HepG2 (cell line): Measurements from ENCODE around the gene RHOV. TPM values are rescaled to one million over a fixed set of nuclear protein-coding genes. Genes with fewer than 3 reads are reported as not detected.
A peak's percentile ranks its signal among the peaks of the same experiment; 100 is the strongest.

Experiments used
- CREB3 ChIP-seq: sonication (generic); formaldehyde crosslinking; IDR thresholded peaks from 2 replicates; pipeline ENCODE4 v1.5.0; 2020; ENCODE audit warnings: missing genetic modification reagents
- LCORL ChIP-seq, 2 experiments: fragments of 450-650 bp in 1 of 2; sonication (generic) in 1 of 2; formaldehyde crosslinking in 1 of 2; IDR thresholded peaks; 2 replicates each; pipeline versions ENCODE4 v1.5.0 to v1.6.1; 2017 to 2020; ENCODE audit warnings: antibody characterized with exemption in 1 of 2, missing genetic modification reagents in 1 of 2
- MEIS2 ChIP-seq: sonication (generic); formaldehyde crosslinking; IDR thresholded peaks from 2 replicates; pipeline ENCODE4 v1.9.0; 2021; ENCODE audit warnings: mild to moderate bottlenecking, missing genetic modification reagents
- MYC ChIP-seq: sonication (generic); formaldehyde crosslinking; IDR thresholded peaks from 2 replicates; pipeline ENCODE4 v1.9.0; 2021; ENCODE audit warnings: missing genetic modification reagents, borderline replicate concordance
- SP1 ChIP-seq, 2 experiments: fragments of 450-650 bp in 1 of 2; sonication (generic) in 1 of 2; formaldehyde crosslinking in 1 of 2; IDR thresholded peaks; 2 replicates each; pipeline versions ENCODE4 v1.4.0 to v1.6.1; 2016 to 2020; ENCODE audit warnings: missing genetic modification reagents in 1 of 2
- U2AF1 ChIP-seq: fragments of 200-400 bp; formaldehyde crosslinking; optimal IDR thresholded peaks from 2 replicates; pipeline ENCODE3; 2017; ENCODE audit warnings: mild to moderate bottlenecking, low read depth, low read length
- ZMYM4 ChIP-seq: sonication (generic); formaldehyde crosslinking; IDR thresholded peaks from 2 replicates; pipeline ENCODE4 v1.8.1; 2023; ENCODE audit warnings: mild to moderate bottlenecking, missing genetic modification reagents
- ZNF430 ChIP-seq: sonication (generic); formaldehyde crosslinking; IDR thresholded peaks from 2 replicates; pipeline ENCODE4 v1.9.0; 2021; ENCODE audit warnings: mild to moderate bottlenecking, missing genetic modification reagents
- ZNF501 ChIP-seq: sonication (generic); formaldehyde crosslinking; IDR thresholded peaks from 2 replicates; pipeline ENCODE4 v1.5.1; 2020; ENCODE audit warnings: mild to moderate bottlenecking, moderate library complexity, missing genetic modification reagents
- ZNF557 ChIP-seq: sonication (generic); formaldehyde crosslinking; IDR thresholded peaks from 2 replicates; pipeline ENCODE4 v1.4.0; 2020; ENCODE audit warnings: missing genetic modification reagents
- ZNF703 ChIP-seq: sonication (generic); formaldehyde crosslinking; IDR thresholded peaks from 2 replicates; pipeline ENCODE4 v1.5.1; 2020; ENCODE audit warnings: missing genetic modification reagents, mild to moderate bottlenecking, moderate library complexity, borderline replicate concordance
- ZNF788 ChIP-seq: sonication (generic); formaldehyde crosslinking; IDR thresholded peaks from 2 replicates; pipeline ENCODE4 v1.5.0; 2020; ENCODE audit warnings: mild to moderate bottlenecking, missing genetic modification reagents, borderline replicate concordance
- ZNF883 ChIP-seq: sonication (generic); formaldehyde crosslinking; IDR thresholded peaks from 2 replicates; pipeline ENCODE4 v1.5.1; 2020; ENCODE audit warnings: mild to moderate bottlenecking, missing genetic modification reagents; ENCODE audit errors: not compliant biosample characterization
- polyA plus RNA-seq, 8 experiments: library from polyadenylated mRNA; depleted of rRNA in 3 of 8; stranded (reverse) in 7 of 8; unstranded in 1 of 8; fragments of >200 nt; fragmentation: Illumina TruSeq in 4 of 8; extraction: Trizol in 4 of 8; gene quantifications; 2 replicates each; pipeline versions ENCODE4 v1.2.1 to v1.2.3, GENCODE V29; 2011 to 2016; ENCODE audit warnings: low read depth in 4 of 8, missing spikeins in 1 of 8, mixed read lengths in 1 of 8; ENCODE audit not compliant: insufficient read depth in 1 of 8
- total RNA-seq, 5 experiments: library from RNA; depleted of rRNA; stranded (reverse); fragments of >200 nt; fragmentation: Illumina TruSeq; extraction: Trizol; gene quantifications; 2 replicates each; pipeline ENCODE4 v1.2.3, GENCODE V29; 2016; ENCODE audit warnings: low read depth in 1 of 5
- TF ChIP-seq, protein P1 (sequence below): sonication (generic); formaldehyde crosslinking; IDR thresholded peaks from 2 replicates; pipeline ENCODE4 v1.4.0; 2020; ENCODE audit warnings: mild to moderate bottlenecking, missing genetic modification reagents
- TF ChIP-seq, protein P2 (sequence below): sonication (generic); formaldehyde crosslinking; IDR thresholded peaks from 2 replicates; pipeline ENCODE4 v1.5.1; 2020; ENCODE audit warnings: mild to moderate bottlenecking, missing genetic modification reagents, moderate library complexity
- TF ChIP-seq, protein P3 (sequence below): sonication (generic); formaldehyde crosslinking; IDR thresholded peaks from 2 replicates; pipeline ENCODE4 v1.4.0; 2020; ENCODE audit warnings: missing genetic modification reagents

The RHOV gene
- total and polyA plus RNA-seq, 2 of the 13 experiments (the other 11 are each of a cell fraction or from before 2014, with no cell fraction given), result 0.17 to 0.18 TPM

DNA sequence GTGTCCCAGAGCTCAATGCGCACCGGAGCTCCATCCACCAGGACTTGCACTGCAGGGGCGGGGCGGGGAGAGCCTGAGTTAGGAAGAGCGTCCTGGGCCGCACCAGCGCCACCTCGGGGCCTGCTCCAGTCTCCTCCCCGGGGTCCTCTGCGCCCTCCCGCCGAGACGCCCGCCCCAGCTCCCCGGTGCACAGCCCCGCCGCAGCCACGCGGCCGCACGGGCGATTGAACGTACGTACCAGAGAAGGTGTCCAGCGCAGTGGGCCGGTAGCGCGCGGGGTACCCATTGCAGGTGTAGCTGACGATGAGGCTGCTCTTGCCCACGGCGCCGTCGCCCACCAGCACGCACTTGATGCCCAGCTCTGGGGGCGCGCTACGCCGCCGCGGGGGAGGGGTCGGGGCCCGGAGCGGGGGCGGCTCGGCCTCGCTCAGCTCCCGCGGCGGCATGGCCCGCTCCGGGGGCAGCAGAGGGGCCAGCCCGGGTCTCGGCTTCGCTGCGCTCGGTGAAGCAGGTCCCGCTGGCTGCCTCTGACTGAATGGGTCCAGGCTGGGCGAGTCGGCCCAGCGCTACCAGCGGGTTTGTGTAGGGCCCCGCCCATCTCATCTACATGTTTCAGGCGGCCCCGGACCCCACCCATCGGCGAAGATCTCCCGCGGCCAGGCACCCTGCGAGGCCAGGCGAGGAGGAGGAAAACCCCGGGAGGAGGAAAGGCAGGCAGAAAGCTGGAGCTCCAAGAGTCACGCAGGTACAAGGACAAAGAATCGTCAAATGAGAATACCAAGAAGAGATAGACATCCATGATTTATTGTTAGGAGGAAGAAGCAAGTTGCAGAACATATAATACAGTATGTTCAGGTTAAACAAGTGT, at the start of gene RHOV (continued):
- TF ChIP-seq, protein P1, sequence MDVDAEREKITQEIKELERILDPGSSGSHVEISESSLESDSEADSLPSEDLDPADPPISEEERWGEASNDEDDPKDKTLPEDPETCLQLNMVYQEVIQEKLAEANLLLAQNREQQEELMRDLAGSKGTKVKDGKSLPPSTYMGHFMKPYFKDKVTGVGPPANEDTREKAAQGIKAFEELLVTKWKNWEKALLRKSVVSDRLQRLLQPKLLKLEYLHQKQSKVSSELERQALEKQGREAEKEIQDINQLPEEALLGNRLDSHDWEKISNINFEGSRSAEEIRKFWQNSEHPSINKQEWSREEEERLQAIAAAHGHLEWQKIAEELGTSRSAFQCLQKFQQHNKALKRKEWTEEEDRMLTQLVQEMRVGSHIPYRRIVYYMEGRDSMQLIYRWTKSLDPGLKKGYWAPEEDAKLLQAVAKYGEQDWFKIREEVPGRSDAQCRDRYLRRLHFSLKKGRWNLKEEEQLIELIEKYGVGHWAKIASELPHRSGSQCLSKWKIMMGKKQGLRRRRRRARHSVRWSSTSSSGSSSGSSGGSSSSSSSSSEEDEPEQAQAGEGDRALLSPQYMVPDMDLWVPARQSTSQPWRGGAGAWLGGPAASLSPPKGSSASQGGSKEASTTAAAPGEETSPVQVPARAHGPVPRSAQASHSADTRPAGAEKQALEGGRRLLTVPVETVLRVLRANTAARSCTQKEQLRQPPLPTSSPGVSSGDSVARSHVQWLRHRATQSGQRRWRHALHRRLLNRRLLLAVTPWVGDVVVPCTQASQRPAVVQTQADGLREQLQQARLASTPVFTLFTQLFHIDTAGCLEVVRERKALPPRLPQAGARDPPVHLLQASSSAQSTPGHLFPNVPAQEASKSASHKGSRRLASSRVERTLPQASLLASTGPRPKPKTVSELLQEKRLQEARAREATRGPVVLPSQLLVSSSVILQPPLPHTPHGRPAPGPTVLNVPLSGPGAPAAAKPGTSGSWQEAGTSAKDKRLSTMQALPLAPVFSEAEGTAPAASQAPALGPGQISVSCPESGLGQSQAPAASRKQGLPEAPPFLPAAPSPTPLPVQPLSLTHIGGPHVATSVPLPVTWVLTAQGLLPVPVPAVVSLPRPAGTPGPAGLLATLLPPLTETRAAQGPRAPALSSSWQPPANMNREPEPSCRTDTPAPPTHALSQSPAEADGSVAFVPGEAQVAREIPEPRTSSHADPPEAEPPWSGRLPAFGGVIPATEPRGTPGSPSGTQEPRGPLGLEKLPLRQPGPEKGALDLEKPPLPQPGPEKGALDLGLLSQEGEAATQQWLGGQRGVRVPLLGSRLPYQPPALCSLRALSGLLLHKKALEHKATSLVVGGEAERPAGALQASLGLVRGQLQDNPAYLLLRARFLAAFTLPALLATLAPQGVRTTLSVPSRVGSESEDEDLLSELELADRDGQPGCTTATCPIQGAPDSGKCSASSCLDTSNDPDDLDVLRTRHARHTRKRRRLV (CRISPR knock-in tag), result no peak
- TF ChIP-seq ZNF430 (CRISPR knock-in tag), result 0 out of 2 replicates have a peak, but pooled peaks have one; percentile 38
- TF ChIP-seq LCORL (IDR thresholded peaks at IDR 0.05), result no peak
- peak; percentile 65 for TF ChIP-seq LCORL (CRISPR knock-in tag; IDR thresholded peaks at IDR 0.05)
- TF ChIP-seq CREB3 (CRISPR knock-in tag), result 0 out of 2 replicates have a peak, but pooled peaks have one; percentile 32
- TF ChIP-seq MEIS2, result 0 out of 2 replicates have a peak, but pooled peaks have one; percentile 49
- TF ChIP-seq U2AF1, result no peak
- no peak for TF ChIP-seq SP1 (IDR thresholded peaks at IDR 0.05)
- TF ChIP-seq SP1 (CRISPR knock-in tag; IDR thresholded peaks at IDR 0.05), result 0 out of 2 replicates have a peak, but pooled peaks have one; percentile 11
- TF ChIP-seq ZNF703, result no peak
- TF ChIP-seq ZNF501 (CRISPR knock-in tag), result 0 out of 2 replicates have a peak, but pooled peaks have one; percentile 37
- TF ChIP-seq, protein P2, sequence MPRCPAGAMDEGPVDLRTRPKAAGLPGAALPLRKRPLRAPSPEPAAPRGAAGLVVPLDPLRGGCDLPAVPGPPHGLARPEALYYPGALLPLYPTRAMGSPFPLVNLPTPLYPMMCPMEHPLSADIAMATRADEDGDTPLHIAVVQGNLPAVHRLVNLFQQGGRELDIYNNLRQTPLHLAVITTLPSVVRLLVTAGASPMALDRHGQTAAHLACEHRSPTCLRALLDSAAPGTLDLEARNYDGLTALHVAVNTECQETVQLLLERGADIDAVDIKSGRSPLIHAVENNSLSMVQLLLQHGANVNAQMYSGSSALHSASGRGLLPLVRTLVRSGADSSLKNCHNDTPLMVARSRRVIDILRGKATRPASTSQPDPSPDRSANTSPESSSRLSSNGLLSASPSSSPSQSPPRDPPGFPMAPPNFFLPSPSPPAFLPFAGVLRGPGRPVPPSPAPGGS (CRISPR knock-in tag), result peak; percentile 54; the same call in 1 of the 2 replicates
- TF ChIP-seq MYC (CRISPR knock-in tag), result peak; percentile 78
- peak; percentile 45 for TF ChIP-seq ZNF883 (CRISPR knock-in tag)
- TF ChIP-seq ZNF557 (CRISPR knock-in tag), result peak; percentile 67; the same call in 1 of the 2 replicates
- TF ChIP-seq, protein P3, sequence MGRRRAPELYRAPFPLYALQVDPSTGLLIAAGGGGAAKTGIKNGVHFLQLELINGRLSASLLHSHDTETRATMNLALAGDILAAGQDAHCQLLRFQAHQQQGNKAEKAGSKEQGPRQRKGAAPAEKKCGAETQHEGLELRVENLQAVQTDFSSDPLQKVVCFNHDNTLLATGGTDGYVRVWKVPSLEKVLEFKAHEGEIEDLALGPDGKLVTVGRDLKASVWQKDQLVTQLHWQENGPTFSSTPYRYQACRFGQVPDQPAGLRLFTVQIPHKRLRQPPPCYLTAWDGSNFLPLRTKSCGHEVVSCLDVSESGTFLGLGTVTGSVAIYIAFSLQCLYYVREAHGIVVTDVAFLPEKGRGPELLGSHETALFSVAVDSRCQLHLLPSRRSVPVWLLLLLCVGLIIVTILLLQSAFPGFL (CRISPR knock-in tag), result 0 out of 2 replicates have a peak, but pooled peaks have one; percentile 45
- TF ChIP-seq ZMYM4, result peak; percentile 48; the same call in 1 of the 2 replicates
- TF ChIP-seq ZNF788 (CRISPR knock-in tag), result peak; percentile 42; the same call in 1 of the 2 replicates
